GM12801 (cell line): ENCODE measurements around the gene HDAC9.

Source experiments
- CTCF ChIP-seq: IDR thresholded peaks from one replicate; pipeline ENCODE4 v1.5.1; 2011; ENCODE audit warnings: control low read depth; ENCODE audit not compliant: insufficient read length; ENCODE audit errors: extremely low read depth

Gene HDAC9

GRCh38 chr7:18653381-18654155 lies 158.0 kb downstream of the HDAC9 start:
- TF ChIP-seq CTCF = no peak

GRCh38 chr7:18654709-18655108 lies 159.2 kb downstream of the HDAC9 start:
- no peak for TF ChIP-seq CTCF

GRCh38 chr7:18655506-18655905 lies 160.0 kb downstream of the HDAC9 start:
- no peak for TF ChIP-seq CTCF

- TF ChIP-seq CTCF = no peak
Observed at GRCh38 chr7:18655912-18656311, 160.4 kb downstream of the HDAC9 start.

- no peak for TF ChIP-seq CTCF
Observed at GRCh38 chr7:18656362-18656761, 160.8 kb downstream of the HDAC9 start.

- no peak for TF ChIP-seq CTCF
Observed at GRCh38 chr7:18659746-18660145, 164.2 kb downstream of the HDAC9 start.

- no peak for TF ChIP-seq CTCF
Observed at GRCh38 chr7:18663321-18663720, 167.8 kb downstream of the HDAC9 start.
